Cardiac muscle cell (in vitro differentiated cells and primary cell): ENCODE measurements around the gene VWA7. TPM values are rescaled to one million over a fixed set of nuclear protein-coding genes. Genes with fewer than 3 reads are reported as not detected.

Experiments
- DNase-seq, 2 donors: peaks; one replicate each; pipeline versions ENCODE4 v3.0.0 to v3.0.0-alpha.2; 2010 to 2017; ENCODE audit warnings: low read depth in 1 of 2, low spot score in 1 of 2
- H3K27ac ChIP-seq: fragments of 200-600 bp; sonication (generic); 2 replicates; pipeline ENCODE4 v1.5.1; 2016
- H3K27me3 ChIP-seq: fragments of 200-600 bp; sonication (generic); 2 replicates; pipeline ENCODE4 v1.6.0; 2016; ENCODE audit warnings: control low read depth
- H3K36me3 ChIP-seq: fragments of 200-600 bp; sonication (generic); 2 replicates; pipeline ENCODE4 v1.5.1; 2016; ENCODE audit warnings: control low read depth
- H3K4me1 ChIP-seq: fragments of 200-600 bp; sonication (generic); 2 replicates; pipeline ENCODE4 v1.8.1; 2017; ENCODE audit warnings: low read depth, mild to moderate bottlenecking, mixed run types
- H3K4me3 ChIP-seq: fragments of 200-600 bp; sonication (generic); 2 replicates; pipeline ENCODE4 v1.5.1; 2016; ENCODE audit warnings: mild to moderate bottlenecking
- H3K9me3 ChIP-seq: fragments of 200-600 bp; sonication (generic); 2 replicates; pipeline ENCODE4 v1.5.1; 2017; ENCODE audit warnings: low read depth, mild to moderate bottlenecking, control low read depth
- polyA plus RNA-seq: library from polyadenylated mRNA; unstranded; fragments of >200 nt; fragmentation: Nextera tagmentation; extraction: Ambion mirVana; gene quantifications from 2 replicates; pipeline ENCODE4 v1.2.1, GENCODE V29; 2016
- total RNA-seq: library from RNA; depleted of rRNA; stranded (reverse); fragments of >200 nt; gene quantifications from 2 replicates; pipeline ENCODE4 v1.2.3, GENCODE V29; 2016
- TF ChIP-seq, protein P1 (sequence below): IDR thresholded peaks from 2 replicates; pipeline ENCODE4 v1.5.1; 2012; ENCODE audit warnings: low read depth, mild to moderate bottlenecking, low read length

The VWA7 gene
- total and polyA plus RNA-seq, 2 experiments from 2014 or later = 9.9 to 24.7 TPM

DNA sequence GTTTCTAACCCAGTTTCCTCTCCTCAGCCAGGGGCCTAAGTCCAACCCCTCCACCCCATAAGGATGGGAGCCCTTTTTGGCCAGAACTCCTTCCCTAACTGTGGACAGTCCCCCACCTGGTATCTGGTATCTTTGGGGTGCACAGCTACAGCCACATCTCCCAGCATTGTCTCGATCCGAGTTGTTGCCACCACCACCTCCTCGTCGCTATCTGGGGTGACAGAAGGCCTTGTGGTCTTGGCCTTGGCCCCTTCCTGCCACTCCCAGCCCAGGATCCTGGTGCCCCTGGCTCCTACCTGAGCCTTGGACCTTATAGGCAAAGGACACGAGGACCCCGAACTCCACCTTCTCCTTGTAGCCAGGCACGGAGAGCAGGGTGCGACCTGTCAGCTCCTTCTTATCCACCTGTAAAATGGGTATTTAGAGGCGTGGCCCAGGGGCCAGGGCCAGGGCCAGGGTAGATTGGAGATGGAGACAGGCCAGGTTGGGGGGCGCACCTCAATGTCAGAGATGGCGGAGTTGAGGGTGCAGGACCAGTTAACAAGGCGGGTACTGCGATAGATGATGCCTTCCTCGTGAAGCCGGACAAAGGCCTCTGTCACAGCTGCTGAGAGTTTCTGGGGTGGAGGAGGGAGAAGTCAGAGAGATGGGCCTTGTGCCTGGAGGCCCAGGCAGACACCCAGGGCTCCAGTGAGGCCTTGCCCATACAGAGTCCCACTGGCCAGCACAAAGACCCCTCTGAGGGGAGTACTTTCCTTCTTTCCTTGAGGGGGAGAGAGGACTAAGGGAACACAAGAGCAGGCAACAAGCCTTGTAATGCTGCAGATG lies 7.2 kb upstream of the VWA7 start:
- Histone ChIP-seq H3K36me3 (peaks cover 2% of the 10 kb centered on the region), H3K27ac (no peak overlapping the region), H3K27me3 (no peaks in the 10 kb centered on the region), H3K9me3 (no peaks in the 10 kb centered on the region), H3K4me1 (no peaks in the 10 kb centered on the region), H3K4me3 (no peak overlapping the region)
- no peak for DNase-seq
- TF ChIP-seq, protein P1, sequence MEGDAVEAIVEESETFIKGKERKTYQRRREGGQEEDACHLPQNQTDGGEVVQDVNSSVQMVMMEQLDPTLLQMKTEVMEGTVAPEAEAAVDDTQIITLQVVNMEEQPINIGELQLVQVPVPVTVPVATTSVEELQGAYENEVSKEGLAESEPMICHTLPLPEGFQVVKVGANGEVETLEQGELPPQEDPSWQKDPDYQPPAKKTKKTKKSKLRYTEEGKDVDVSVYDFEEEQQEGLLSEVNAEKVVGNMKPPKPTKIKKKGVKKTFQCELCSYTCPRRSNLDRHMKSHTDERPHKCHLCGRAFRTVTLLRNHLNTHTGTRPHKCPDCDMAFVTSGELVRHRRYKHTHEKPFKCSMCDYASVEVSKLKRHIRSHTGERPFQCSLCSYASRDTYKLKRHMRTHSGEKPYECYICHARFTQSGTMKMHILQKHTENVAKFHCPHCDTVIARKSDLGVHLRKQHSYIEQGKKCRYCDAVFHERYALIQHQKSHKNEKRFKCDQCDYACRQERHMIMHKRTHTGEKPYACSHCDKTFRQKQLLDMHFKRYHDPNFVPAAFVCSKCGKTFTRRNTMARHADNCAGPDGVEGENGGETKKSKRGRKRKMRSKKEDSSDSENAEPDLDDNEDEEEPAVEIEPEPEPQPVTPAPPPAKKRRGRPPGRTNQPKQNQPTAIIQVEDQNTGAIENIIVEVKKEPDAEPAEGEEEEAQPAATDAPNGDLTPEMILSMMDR = no peak

DNA sequence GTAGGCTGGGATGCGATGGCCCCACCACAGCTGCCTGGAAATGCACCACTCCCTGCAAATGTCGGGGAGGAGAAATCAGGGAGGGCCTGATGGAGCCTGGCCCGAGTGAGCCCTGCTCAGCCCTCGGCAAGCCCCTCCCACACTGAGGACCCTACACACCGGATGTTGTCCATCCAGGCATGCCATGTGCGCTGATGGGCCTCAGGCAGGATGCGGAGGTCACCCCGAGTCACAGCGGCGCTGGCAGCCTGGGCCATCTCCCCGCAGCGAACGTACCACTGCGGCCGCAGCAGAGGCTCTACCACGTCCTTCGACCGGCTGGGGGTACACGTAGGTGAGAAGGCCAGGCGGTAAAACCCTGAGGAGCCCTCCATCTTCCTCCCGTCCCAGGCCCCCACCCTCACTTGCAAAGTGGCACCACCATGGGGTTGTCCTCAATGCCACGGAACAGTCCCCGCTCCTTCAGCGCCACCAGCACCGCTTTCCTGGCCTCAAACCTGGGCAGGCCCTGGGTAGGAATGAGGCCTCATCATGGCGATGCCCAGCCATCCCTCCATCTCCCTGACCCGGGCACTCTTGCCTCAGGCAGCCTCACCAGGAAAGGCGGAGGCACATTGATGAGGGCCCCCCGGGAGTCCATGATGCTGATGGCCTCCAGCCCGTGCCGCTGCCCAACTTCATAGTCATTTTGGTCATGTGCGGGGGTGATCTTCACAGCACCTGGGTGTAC lies 5.2 kb upstream of the VWA7 start:
- TF ChIP-seq, protein P1 = no peak
- no peaks in the 10 kb centered on the region for H3K36me3 ChIP-seq
- H3K9me3 ChIP-seq = no peaks in the 10 kb centered on the region

DNA sequence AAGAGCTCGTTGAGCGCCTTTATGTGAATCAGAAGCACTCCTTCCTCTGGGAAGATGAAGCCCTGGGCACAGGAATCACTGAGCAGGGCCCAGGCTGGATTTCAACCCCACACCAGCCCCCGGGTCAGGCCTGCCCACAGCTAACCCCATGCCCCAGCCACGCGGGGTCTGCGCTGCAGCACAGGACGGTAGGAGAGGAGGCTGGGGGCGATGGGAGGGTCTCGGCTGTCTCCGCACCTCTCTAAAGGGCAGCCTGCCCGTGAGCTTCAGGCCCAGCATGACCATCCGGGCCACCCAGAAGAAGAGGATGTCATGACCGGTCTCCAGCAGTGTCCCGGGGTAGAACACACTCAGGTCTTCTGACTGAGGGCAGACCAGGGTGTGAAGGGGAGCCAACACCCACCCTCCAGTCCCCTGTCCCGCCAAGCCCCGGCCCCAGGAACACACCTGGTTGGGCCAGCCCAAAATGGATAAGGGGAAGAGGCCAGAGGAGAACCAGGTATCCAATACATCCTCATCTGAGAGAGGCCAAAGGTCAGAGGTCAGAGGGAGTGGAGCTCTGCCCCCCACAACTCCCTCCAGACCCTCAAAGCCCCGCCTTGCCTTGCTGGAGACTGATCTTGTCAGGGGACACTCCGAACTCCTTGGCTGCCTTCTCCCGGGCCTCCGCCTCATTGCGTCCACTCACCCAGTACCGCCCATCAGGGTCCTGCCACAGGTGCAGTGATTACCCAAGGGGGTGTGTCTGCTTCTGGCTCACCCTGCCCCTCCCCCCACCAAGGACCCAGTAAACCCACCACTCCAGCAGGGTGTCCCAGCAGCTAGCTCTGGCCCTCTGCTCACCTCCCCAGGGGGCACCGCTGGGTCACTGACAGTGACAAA lies 4.4 kb upstream of the VWA7 start:
- Histone ChIP-seq H3K4me3 (no peak overlapping the region), H3K4me1 (peaks cover 16% of the 10 kb centered on the region), H3K27ac (no peak overlapping the region), H3K36me3 (no peaks in the 10 kb centered on the region), H3K9me3 (no peaks in the 10 kb centered on the region), H3K27me3 (no peaks in the 10 kb centered on the region)
- DNase-seq = no peak
- TF ChIP-seq, protein P1 = no peak

More for the DNA sequence above, 5.2 kb upstream of the VWA7 start:
- Histone ChIP-seq H3K4me1 (peaks cover 8% of the 10 kb centered on the region), H3K27me3 (no peaks in the 10 kb centered on the region), H3K4me3 (no peak overlapping the region), H3K27ac (no peak overlapping the region)
- DNase-seq = no peak

DNA sequence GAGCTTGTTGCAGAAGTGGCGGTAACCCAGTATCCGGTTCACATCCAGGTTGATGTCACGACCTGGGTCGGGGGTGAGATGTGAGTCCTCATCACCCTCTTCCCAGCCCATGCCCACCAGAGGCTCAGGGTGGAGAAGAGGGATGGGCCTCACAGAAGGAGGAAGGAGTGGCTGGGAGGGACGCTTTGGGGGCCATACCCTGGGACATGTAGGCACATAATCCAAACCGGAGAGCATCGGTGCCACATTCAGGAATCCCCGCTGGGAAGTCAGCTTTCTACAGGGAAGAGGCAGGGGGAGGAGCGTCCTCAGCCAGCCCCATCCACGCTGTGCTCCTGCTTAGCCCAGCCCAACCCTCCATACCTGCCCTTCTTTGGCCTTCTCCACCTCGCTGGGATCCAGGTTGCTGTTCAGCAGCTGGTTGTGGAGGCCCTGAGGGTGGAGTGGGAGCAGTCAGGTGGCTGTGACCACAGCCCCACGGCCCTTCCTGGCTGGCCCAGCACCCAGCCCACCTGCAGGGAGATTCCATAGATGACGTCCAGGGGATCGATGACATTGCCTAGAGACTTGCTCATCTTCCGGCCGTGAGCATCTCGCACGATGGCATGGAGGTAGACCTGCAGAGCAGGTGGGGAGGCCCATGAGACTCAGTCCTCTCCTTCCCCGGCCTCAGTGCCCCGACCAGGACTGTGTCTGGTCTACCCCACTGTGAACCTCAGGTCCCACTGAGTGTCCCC lies 3.5 kb upstream of the VWA7 start:
- TF ChIP-seq, protein P1 = no peak

DNA sequence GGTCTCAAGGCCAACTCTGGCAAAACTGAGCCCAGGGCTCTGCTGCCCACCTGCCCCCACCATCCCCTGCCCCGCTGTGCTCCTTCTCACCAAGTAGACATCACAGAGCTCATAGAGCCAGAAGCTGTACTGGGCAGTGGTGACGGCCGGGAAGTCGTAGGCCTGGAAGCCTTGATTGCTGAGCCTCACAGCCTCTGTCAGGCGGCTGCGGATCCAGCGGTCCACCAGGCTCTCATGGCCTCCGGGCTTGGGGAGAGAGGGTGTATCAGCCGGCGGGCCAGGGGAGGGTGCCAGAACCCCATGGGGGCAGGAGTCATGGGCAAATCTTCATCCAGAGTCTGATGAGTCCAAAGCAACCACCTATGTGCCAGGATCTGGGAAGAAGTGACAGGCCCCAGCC lies 2.8 kb upstream of the VWA7 start:
- no peaks in the 10 kb centered on the region for H3K27me3 ChIP-seq
- no peaks in the 10 kb centered on the region for H3K36me3 ChIP-seq
- DNase-seq = no peak
- H3K9me3 ChIP-seq = no peaks in the 10 kb centered on the region
- H3K4me1 ChIP-seq = peaks cover 22% of the 10 kb centered on the region
- TF ChIP-seq, protein P1 = no peak
- no peak overlapping the region for H3K4me3 ChIP-seq
- no peak overlapping the region for H3K27ac ChIP-seq

More for the DNA sequence above, 3.5 kb upstream of the VWA7 start:
- peaks cover 22% of the 10 kb centered on the region for H3K4me1 ChIP-seq
- no peak overlapping the region for H3K4me3 ChIP-seq
- no peaks in the 10 kb centered on the region for H3K9me3 ChIP-seq
- no peak overlapping the region for H3K27ac ChIP-seq
- H3K27me3 ChIP-seq = no peaks in the 10 kb centered on the region
- no peak for DNase-seq
- H3K36me3 ChIP-seq = no peaks in the 10 kb centered on the region
